Large intestine (tissue), 3 donors: Measurements from ENCODE around the gene EEIG2. TPM values are rescaled to one million over a fixed set of nuclear protein-coding genes. Genes with fewer than 3 reads are reported as not detected.

Source experiments
- DNase-seq, 2 donors: peaks; one replicate each; pipeline versions ENCODE4 v3.0.0 to v3.0.0-alpha.2; 2013
- H3K27ac ChIP-seq: one replicate; pipeline ENCODE4 v1.5.1; 2013; ENCODE audit warnings: low read length
- H3K27me3 ChIP-seq: 2 replicates; pipeline ENCODE4 v1.6.1; 2013; ENCODE audit warnings: low read length; ENCODE audit not compliant: control insufficient read depth, insufficient read depth
- H3K36me3 ChIP-seq: 2 replicates; pipeline ENCODE4 v1.6.1; 2013; ENCODE audit warnings: low read length; ENCODE audit not compliant: control insufficient read depth, insufficient read depth
- H3K4me1 ChIP-seq: one replicate; pipeline ENCODE4 v1.6.1; 2013; ENCODE audit warnings: low read length; ENCODE audit not compliant: control insufficient read depth, insufficient read depth
- H3K4me3 ChIP-seq: one replicate; pipeline ENCODE4 v1.5.1; 2013; ENCODE audit warnings: low read length
- H3K9me3 ChIP-seq: one replicate; pipeline ENCODE4 v1.6.1; 2013; ENCODE audit warnings: mild to moderate bottlenecking, low read depth, low read length, moderate library complexity; ENCODE audit not compliant: control insufficient read depth
- WGBS: methylation state at CpG from one replicate; pipeline ENCODE4 v1.1.5; 2013; ENCODE audit warnings: low lambda C conversion rate; ENCODE audit not compliant: insufficient coverage; 5-methylcytosine and 5-hydroxymethylcytosine counted together
- polyA plus RNA-seq: library from polyadenylated mRNA; unstranded; fragments of 120-200 nt; gene quantifications from one replicate; pipeline ENCODE4 v1.2.1, GENCODE V29; 2013

Gene EEIG2
- polyA plus RNA-seq, 1 donor = 23.8 TPM

DNA sequence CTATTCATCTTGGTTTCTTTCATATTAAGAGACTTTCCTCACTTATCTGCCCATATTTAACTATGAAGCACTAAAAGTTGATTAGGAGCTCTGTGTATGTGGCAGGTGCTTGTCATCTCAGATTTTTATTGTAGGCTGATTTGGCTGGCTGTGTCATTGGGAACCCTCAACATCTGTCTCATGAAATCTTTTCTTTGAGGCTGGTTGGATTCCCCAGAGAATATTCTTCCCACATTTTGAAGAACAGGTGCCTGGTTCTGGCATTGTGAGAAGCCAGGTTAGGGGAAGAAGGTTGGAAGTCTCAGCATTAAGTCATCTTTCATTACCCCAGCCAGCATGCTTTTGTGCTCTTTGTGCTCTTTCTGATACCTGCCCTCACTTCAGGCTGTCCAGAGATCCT lies 37.1 kb downstream of the EEIG2 start:
- peaks cover 14% of the 10 kb centered on the region for H3K4me1 ChIP-seq
- H3K27ac ChIP-seq = peak overlapping the region; percentile 36

DNA sequence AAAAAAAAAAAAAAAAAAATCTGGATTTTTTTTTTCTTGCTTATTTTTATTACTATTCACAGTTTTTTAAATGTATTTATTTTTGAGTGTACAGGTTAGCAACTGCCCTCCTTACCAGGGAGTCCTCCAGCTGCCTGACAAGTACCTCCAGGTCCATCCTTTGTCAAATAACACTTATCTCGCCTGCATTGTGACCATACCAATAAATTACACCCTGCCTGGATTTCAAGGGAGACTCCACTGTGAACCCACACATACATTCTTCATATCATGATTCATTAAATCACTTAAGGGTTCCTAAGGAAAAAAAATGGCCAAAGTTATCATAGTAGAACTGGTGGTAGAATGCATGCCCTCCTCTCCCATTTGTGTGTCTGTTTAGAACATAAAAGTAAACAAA lies 38.4 kb downstream of the EEIG2 start:
- no CpG with 5 or more reads among the region's 1 CpG for WGBS
- H3K27ac ChIP-seq = no peak overlapping the region
- no peak overlapping the region for H3K4me3 ChIP-seq
- no peaks in the 10 kb centered on the region for H3K27me3 ChIP-seq
- no peaks in the 10 kb centered on the region for H3K9me3 ChIP-seq
- H3K36me3 ChIP-seq = peaks cover 20% of the 10 kb centered on the region
- DNase-seq = no peak
- peaks cover 14% of the 10 kb centered on the region for H3K4me1 ChIP-seq

More for the DNA sequence above, 37.1 kb downstream of the EEIG2 start:
- H3K4me3 ChIP-seq = no peak overlapping the region
- peak in 1 of 2 donors; percentile 39 for DNase-seq
- H3K36me3 ChIP-seq = peaks cover 10% of the 10 kb centered on the region
- no peaks in the 10 kb centered on the region for H3K27me3 ChIP-seq
- H3K9me3 ChIP-seq = no peaks in the 10 kb centered on the region

DNA sequence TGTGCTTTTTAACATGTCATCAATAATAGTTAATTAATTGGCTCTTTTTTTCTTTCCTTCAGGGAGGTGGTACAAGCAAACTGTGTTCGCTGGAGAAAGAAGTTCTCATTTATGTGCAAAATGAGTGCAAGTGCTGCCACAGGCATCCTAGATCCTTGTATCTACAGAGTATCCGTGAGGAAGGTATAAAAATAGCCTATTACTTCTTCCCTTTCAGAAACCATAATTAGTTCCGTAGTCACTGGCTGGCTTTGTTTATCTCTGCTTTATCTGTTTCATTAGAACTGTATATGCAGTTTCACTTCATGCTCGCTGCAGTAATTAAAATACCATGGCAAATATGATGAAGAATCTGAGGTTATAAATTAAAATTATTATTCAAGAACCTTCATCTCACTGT lies 40.6 kb downstream of the EEIG2 start:
- H3K27ac ChIP-seq = no peak overlapping the region
- DNase-seq = no peak
- H3K4me1 ChIP-seq = peaks cover 14% of the 10 kb centered on the region
- H3K4me3 ChIP-seq = no peak overlapping the region
- 77% methylated on average over 3 of the region's 4 CpGs for WGBS
- H3K27me3 ChIP-seq = no peaks in the 10 kb centered on the region
- H3K9me3 ChIP-seq = no peaks in the 10 kb centered on the region
- peaks cover 26% of the 10 kb centered on the region for H3K36me3 ChIP-seq

DNA sequence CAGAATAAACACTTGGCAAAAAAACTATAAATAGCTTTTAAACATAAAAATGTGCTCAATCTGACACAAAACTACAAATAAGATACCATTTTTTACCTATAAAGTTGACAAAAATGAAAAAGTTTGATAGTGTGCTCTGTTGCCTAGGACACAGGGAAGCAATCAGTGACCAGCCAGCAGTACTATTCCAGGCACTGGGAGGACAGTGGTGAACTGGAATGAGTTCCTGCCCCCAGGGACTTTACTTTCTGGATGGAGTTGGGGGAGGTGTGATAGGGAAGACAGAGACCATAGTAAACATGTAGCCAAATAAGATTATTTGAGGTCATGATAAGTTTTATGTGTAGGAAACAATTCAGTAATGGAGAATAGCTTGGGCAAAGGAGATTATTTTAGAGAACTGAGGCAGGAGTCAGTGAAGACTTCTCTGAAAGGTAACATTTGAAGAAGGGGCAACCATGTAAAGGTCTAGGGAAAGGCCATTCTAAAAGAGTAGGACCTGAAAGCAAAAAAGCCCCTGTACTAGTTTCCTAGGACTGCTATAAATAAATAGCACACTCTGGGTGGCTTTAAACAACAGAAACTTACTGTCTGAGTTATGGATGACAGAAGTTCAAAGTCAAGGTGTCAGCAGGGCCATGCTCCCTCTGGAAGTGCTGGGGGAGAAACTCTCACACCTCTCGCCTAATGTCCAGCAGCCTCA lies 42.0 kb downstream of the EEIG2 start:
- H3K9me3 ChIP-seq = no peaks in the 10 kb centered on the region
- WGBS = no CpG with 5 or more reads among the region's 1 CpG
- peaks cover 5% of the 10 kb centered on the region for H3K4me1 ChIP-seq
- no peak overlapping the region for H3K27ac ChIP-seq
- no peak overlapping the region for H3K4me3 ChIP-seq
- peaks cover 29% of the 10 kb centered on the region for H3K36me3 ChIP-seq
- DNase-seq = no peak
- H3K27me3 ChIP-seq = no peaks in the 10 kb centered on the region

DNA sequence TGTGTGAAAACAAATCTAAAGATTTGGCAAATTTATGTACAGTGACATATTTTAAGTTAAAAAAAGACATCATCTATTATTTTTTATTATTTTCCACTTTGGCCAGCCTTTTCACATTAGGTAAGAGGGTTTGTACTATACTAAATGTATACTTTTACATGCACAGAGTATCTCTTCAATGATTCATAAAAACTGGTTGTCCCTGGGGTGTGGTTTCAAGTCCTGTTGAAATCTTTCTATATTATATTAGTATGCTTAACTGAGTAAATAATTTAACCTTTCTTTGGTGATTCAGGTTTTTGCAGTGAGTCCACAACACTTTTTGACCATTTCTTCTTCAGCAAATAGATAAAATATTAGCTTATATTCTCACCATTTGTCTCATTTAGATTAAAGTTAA lies 45.7 kb downstream of the EEIG2 start:
- Histone ChIP-seq H3K4me3 (no peak overlapping the region), H3K36me3 (peaks cover 40% of the 10 kb centered on the region), H3K4me1 (no peaks in the 10 kb centered on the region), H3K27me3 (no peaks in the 10 kb centered on the region), H3K27ac (no peak overlapping the region), H3K9me3 (no peaks in the 10 kb centered on the region)
- DNase-seq = no peak

DNA sequence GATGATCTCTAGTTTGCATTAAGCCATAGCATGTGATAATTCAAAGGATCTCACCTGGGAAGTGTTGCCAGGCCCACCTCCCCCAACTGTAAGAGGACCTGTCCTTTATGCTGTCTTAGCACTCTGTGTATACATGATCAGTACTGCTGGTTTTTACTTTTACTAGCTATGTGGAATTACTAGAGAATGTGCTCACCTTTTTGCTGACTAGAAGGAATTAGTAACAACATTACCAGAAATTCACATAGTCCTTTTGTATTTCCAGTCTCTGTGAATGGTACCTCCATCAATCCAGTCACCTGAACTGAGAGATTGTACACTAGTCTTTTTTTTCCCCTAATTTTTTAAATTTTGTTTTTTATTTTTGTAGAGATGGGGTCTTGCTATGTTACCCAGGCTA lies 46.6 kb downstream of the EEIG2 start:
- Histone ChIP-seq H3K27me3 (no peaks in the 10 kb centered on the region), H3K4me3 (no peak overlapping the region), H3K36me3 (peaks cover 40% of the 10 kb centered on the region), H3K9me3 (no peaks in the 10 kb centered on the region), H3K4me1 (no peaks in the 10 kb centered on the region), H3K27ac (no peak overlapping the region)
- DNase-seq = no peak

DNA sequence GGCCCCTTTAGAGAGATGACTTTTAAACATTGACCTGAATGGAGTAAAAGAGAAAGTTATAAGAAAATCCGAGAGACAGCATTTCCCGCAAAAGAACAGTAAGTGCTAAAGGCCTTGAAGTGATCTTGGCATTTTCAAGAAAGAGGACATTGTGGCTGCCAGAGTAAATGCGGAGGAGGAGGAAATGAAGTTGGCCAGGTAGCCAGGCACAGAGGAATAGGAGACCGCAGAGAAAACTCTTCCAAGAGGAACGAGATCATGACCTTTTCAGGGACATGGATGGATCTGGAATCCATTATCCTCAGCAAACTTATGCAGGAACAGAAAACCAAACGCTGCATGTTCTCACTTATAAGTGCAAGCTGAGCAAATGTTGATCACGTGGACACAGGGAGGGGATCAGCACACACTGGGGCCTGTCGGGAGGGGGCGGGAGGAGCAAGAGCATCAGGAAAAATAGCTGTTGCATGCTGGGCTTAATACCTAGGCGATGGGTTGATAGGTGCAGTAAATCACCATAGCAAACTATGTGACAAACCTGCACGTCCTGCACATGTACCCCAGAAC lies 49.7 kb downstream of the EEIG2 start:
- Histone ChIP-seq H3K4me3 (no peak overlapping the region), H3K27me3 (no peaks in the 10 kb centered on the region), H3K36me3 (peaks cover 37% of the 10 kb centered on the region), H3K27ac (no peak overlapping the region), H3K9me3 (no peaks in the 10 kb centered on the region), H3K4me1 (no peaks in the 10 kb centered on the region)
- 50% methylated on average over 1 of the region's 11 CpGs for WGBS
- no peak for DNase-seq

Other genes with a start within 250 kb of the EEIG2 start
- not detected for gene NBPF6, start 109.8 kb upstream of the EEIG2 start, polyA plus RNA-seq
- 9.5 TPM for gene HENMT1, start 101.0 kb downstream of the EEIG2 start, polyA plus RNA-seq
- gene PRPF38B, start 132.2 kb downstream of the EEIG2 start, polyA plus RNA-seq = 75.7 TPM
- not detected for gene FNDC7, start 152.8 kb downstream of the EEIG2 start, polyA plus RNA-seq
- gene STXBP3, start 186.6 kb downstream of the EEIG2 start, polyA plus RNA-seq = 55.5 TPM